Esophagus (tissue), 2 donors: ENCODE results near the gene ZNF444. TPM values are rescaled to one million over a fixed set of nuclear protein-coding genes. Genes with fewer than 3 reads are reported as not detected.
"Not testable (repeated sequence)": the region's sequence is repeated elsewhere in the genome, so short reads cannot be mapped to it uniquely, and the experiment has no call there.

Experiments
- H3K27ac ChIP-seq, 2 donors: one replicate each; pipeline ENCODE4 v1.5.1; 2013; ENCODE audit warnings: low read depth in 2 of 2, mild to moderate bottlenecking in 2 of 2, inconsistent platforms in 1 of 2, low read length in 1 of 2, moderate library complexity in 1 of 2
- H3K27me3 ChIP-seq, 2 donors: one replicate each; pipeline ENCODE4 v1.6.1; 2013; ENCODE audit warnings: low read length in 2 of 2, control low read depth in 1 of 2, mild to moderate bottlenecking in 1 of 2; ENCODE audit not compliant: insufficient read depth in 2 of 2, control insufficient read depth in 1 of 2
- H3K36me3 ChIP-seq, 2 donors: one replicate each; pipeline ENCODE4 v1.6.1; 2013; ENCODE audit warnings: low read length in 1 of 2; ENCODE audit not compliant: control insufficient read depth in 2 of 2, insufficient read depth in 2 of 2
- H3K4me1 ChIP-seq, 2 donors: one replicate each; pipeline ENCODE4 v1.6.1; 2013; ENCODE audit warnings: low read length in 1 of 2; ENCODE audit not compliant: control insufficient read depth in 2 of 2, insufficient read depth in 2 of 2
- H3K4me3 ChIP-seq, 2 donors: one replicate each; pipeline ENCODE4 v1.5.1; 2013; ENCODE audit warnings: low read length in 2 of 2, mild to moderate bottlenecking in 2 of 2, low read depth in 1 of 2, moderate library complexity in 1 of 2
- H3K9me3 ChIP-seq, 2 donors: one replicate each; pipeline ENCODE4 v1.6.1; 2013; ENCODE audit warnings: mild to moderate bottlenecking in 2 of 2, low read depth in 1 of 2, low read length in 1 of 2, moderate library complexity in 1 of 2; ENCODE audit not compliant: control insufficient read depth in 2 of 2, insufficient read depth in 1 of 2
- WGBS, 2 donors: extraction: QIAGEN DNeasy Blood & Tissue Kit; methylation state at CpG; one replicate each; pipeline ENCODE4 v1.1.7; 2013; 5-methylcytosine and 5-hydroxymethylcytosine counted together
- polyA plus RNA-seq, 2 donors: library from polyadenylated mRNA; stranded (reverse); fragments of 200-250 nt; gene quantifications; one replicate each; pipeline ENCODE4 v1.2.3, GENCODE V29; 2013
- donor health status: healthy with polysubstance abuse.
- donor health status: Bipolar disorder and iron deficiency.

ZNF444 gene
- polyA plus RNA-seq, 2 donors: 12.9 to 16.0 TPM

DNA sequence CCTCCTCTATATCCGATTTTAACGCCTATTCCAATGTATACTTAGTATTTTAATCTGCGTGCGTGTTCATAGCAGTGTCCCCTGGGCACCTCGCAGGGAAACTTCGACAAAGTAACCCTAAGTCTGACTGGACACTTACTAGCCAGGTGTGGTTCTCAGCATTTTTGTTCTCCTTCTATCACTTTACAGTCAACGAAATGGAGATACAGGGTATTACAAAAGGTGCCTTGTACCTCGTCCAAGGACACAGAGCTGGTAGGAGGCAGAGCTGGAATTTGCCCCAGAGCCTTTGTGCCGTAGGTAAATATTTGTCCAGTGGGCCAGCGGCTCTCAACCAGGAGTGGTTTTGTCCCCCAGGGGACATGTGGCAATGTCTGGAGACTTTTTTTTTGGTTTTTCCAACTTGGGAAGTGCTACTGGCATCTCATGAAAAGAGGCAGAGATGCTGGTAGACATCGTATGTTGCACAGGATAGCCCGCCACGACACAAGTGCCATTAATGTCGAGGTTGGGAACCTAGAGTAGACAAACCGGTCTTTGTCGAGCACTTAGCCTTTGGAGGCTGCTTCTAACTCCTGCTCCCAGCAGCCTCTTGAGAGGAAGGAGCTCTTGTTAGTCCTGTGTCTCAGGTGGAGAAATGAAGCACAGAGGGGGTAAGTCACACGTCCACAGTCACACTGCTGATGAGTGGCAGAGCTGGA is 1.1 kb downstream of the ZNF444 start:
- 36 to 40% methylated on average over 17 of the region's 17 CpGs for WGBS, 2 donors
- peak overlapping the region; percentile 16 to 62 for H3K4me3 ChIP-seq

DNA sequence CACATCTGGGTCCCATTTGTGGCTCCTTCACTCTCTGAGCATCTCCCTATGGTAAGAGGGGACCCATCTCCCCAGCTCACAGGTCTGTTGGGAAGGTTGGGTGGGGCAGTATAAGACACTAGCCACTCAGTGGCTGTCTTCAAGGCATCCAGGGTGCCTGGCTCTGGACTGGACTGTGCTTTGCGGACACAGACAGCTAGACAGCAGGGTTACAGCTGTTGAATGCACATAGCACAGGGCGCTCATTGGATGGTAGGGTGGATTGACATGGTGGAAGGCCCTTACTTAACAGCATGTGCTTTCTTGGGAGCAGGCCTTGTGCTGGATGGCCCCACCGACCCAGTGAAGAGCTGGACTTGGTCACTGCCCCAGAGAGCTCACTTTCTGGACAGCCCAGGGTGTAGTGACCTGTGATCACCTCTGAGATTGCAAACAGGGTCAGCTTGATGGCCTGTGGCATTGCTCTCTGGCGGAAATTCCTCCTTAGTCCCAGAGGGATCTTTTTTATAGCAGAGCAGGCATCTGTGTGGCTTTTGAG is 1.9 kb downstream of the ZNF444 start:
- H3K27me3 ChIP-seq: no peaks in the 10 kb centered on the region
- 84 to 85% methylated on average over 4 of the region's 4 CpGs for WGBS, 2 donors
- H3K36me3 ChIP-seq: peaks cover 0 to 14% of the 10 kb centered on the region in 2 donors
- peak overlapping the region in 1 of 2 donors; percentile 15 for H3K27ac ChIP-seq
- H3K9me3 ChIP-seq: no peaks in the 10 kb centered on the region
- H3K4me1 ChIP-seq: peaks cover 4 to 10% of the 10 kb centered on the region in 2 donors
- H3K4me3 ChIP-seq: no peak overlapping the region

More for the DNA sequence above, 1.1 kb downstream of the ZNF444 start:
- Histone ChIP-seq H3K4me1 (peaks cover 4 to 10% of the 10 kb centered on the region in 2 donors), H3K27me3 (no peaks in the 10 kb centered on the region), H3K27ac (peak overlapping the region; percentile 36 to 57), H3K9me3 (no peaks in the 10 kb centered on the region), H3K36me3 (peaks cover 0 to 7% of the 10 kb centered on the region in 2 donors)

DNA sequence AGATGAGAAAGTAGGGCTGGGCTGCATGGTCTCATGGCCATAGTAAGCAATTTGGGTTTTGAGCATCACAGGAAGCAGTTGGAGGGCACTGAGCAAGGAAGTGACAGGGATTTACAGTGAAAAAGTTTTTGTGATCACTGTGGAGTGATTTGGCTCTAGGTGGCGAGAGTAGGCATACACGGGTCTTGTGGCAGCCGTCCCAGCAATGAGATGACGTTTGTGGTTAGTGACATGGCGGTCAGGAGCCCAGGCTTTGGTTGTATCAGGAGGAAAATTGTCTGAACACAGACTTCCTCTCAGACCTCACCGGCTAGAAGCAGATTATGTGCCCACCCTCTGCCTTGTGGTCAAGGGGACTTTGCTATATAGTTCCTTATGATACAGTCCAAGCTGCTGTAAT is 3.3 kb downstream of the ZNF444 start:
- Histone ChIP-seq H3K27me3 (no peaks in the 10 kb centered on the region), H3K4me3 (no peak overlapping the region), H3K4me1 (peaks cover 4 to 10% of the 10 kb centered on the region in 2 donors), H3K27ac (no peak overlapping the region), H3K36me3 (peaks cover 0 to 21% of the 10 kb centered on the region in 2 donors), H3K9me3 (no peaks in the 10 kb centered on the region)
- WGBS, 2 donors: 62 to 73% methylated on average over 6 of the region's 6 CpGs

DNA sequence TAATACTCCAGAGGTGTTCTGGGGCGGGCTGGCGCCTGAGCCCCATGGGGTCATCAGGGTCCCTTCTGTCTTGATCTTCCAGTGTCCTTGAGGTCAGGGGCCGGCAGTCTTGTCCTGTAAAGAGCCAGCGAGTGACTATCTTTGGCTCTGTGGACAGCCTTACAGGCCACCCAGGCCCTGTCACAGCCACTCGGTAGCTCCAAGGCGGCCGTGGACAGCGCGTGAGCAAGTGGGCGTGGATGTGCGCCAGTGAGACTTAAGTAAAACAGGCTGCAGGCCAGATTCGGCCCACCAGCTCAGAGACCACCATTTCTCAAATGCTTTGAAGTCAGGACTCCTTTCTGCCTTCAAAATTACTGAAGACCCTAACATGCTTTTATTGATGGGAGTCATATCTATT is 3.7 kb downstream of the ZNF444 start:
- Histone ChIP-seq H3K4me3 (no peak overlapping the region), H3K4me1 (peaks cover 4 to 9% of the 10 kb centered on the region in 2 donors), H3K27me3 (no peaks in the 10 kb centered on the region), H3K9me3 (no peaks in the 10 kb centered on the region), H3K27ac (no peak overlapping the region), H3K36me3 (peaks cover 0 to 23% of the 10 kb centered on the region in 2 donors)
- 90 to 91% methylated on average over 12 of the region's 12 CpGs for WGBS, 2 donors

DNA sequence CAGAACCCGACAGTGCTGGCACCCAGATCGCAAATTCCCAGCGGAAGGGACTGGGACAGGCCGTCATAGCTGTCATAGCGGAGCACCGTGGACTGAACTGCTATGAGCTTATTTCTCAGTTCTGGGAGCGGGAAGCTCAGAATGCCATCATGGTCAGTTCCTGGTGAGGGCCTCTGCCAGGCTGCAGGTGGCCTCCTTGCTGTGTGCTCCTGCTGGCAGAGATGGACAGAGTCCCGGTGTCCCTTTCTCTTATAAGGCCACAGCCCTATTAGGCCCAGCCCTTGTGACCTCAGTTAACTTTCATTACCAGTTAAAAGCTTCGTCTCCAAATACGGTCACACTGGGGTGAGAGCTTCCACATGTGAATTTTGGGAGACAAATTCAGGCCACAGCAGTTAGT is 4.6 kb downstream of the ZNF444 start:
- peaks cover 4 to 6% of the 10 kb centered on the region in 2 donors for H3K4me1 ChIP-seq
- no peaks in the 10 kb centered on the region for H3K9me3 ChIP-seq
- no peak overlapping the region for H3K27ac ChIP-seq
- H3K27me3 ChIP-seq: no peaks in the 10 kb centered on the region
- H3K36me3 ChIP-seq: peaks cover 0 to 25% of the 10 kb centered on the region in 2 donors
- 77 to 89% methylated on average over 10 of the region's 10 CpGs for WGBS, 2 donors
- H3K4me3 ChIP-seq: no peak overlapping the region

DNA sequence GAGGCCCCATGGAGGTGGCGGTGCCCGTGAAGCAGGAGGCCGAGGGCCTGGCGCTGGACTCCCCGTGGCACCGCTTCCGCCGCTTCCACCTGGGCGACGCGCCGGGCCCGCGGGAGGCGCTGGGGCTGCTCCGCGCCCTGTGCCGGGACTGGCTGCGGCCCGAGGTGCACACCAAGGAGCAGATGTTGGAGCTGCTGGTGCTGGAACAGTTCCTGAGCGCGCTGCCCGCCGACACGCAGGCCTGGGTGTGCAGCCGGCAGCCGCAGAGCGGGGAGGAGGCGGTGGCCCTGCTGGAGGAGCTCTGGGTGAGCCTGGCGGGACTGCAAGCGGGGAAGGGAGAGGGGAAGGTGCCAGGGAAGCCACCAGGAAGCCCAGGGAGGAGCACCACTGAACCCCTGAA is 5.8 kb downstream of the ZNF444 start:
- Histone ChIP-seq H3K4me3 (no peak overlapping the region), H3K27ac (no peak overlapping the region), H3K27me3 (no peaks in the 10 kb centered on the region), H3K36me3 (peaks cover 0 to 25% of the 10 kb centered on the region in 2 donors), H3K9me3 (no peaks in the 10 kb centered on the region), H3K4me1 (peaks cover 4 to 6% of the 10 kb centered on the region in 2 donors)
- 94 to 95% methylated on average over 31 of the region's 31 CpGs for WGBS, 2 donors

DNA sequence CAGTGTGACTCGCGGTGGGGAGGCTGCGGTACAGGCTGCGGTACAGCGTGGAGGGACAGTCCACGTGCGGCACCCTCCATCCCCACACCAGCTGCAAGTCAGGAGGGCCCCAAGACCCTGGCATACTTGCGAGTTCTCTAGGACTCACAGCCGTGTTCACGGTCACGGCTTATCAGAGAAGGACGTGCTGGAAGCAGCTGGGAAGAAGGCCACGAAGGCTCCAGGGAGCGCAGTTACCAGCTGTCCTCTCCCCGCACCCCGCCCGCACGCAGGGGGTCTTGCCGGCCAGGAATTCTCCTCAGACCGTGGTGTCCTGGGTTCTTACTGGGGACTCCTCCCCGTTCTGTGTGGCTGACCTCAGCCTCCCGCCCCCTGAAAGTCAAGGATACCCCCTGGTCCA is 6.2 kb downstream of the ZNF444 start:
- H3K9me3 ChIP-seq: no peaks in the 10 kb centered on the region
- no peaks in the 10 kb centered on the region for H3K27me3 ChIP-seq
- 85 to 96% methylated on average over 22 of the region's 22 CpGs for WGBS, 2 donors
- H3K36me3 ChIP-seq: peaks cover 0 to 25% of the 10 kb centered on the region in 2 donors
- no peak overlapping the region for H3K4me3 ChIP-seq
- H3K27ac ChIP-seq: no peak overlapping the region
- H3K4me1 ChIP-seq: peaks cover 4 to 6% of the 10 kb centered on the region in 2 donors

DNA sequence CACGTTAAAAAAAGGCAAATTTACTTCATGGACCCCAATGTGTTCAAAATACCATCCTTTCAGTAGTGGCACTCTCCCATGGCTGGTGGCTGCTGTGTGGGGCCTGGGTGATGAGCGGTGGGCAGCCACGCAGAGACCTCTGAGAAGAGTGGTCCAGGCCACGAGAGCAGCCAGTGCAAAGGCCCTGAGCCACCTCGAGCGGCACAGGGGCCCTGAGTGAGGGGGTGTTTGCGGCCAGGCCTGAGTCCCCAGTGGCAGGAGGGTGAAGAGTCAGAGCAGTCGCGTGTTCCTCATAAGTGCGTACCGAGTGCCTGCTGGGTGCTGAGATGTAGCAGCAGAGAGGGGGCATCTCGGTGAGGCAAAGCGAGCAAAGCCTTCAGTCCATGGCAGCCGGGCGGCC is 7.0 kb downstream of the ZNF444 start:
- 94 to 96% methylated on average over 15 of the region's 15 CpGs for WGBS, 2 donors
- Histone ChIP-seq H3K27me3 (no peaks in the 10 kb centered on the region), H3K4me3 (no peak overlapping the region), H3K27ac (no peak overlapping the region), H3K9me3 (no peaks in the 10 kb centered on the region), H3K4me1 (peaks cover 0 to 3% of the 10 kb centered on the region in 2 donors), H3K36me3 (peaks cover 0 to 25% of the 10 kb centered on the region in 2 donors)

DNA sequence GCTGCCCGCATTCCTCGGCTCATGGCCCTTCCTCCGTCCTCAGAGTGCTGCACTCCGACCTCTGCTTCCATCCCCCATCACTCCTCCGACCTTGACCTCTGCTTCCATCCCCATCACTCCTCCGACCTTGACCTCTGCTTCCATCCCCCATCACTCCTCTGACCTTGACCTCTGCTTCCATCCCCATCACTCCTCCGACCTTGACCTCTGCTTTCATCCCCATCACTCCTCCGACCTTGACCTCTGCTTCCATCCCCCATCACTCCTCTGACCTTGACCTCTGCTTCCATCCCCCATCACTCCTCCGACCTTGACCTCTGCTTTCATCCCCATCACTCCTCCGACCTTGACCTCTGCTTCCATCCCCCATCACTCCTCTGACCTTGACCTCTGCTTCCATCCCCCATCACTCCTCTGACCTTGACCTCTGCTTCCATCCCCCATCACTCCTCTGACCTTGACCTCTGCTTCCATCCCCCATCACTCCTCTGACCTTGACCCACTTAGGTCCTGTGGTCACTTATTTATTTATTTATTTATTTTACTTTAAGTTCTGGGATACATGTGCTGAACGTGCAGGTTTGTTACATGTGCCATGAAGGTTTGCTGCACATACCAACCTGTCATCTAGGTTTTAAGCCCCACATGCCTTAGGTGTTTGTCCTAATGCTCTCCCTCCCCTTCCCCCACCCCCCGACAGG is 8.0 kb downstream of the ZNF444 start:
- not testable (repeated sequence) for H3K9me3 ChIP-seq, H3K27me3 ChIP-seq, H3K4me3 ChIP-seq, H3K27ac ChIP-seq, H3K4me1 ChIP-seq
- 94 to 95% methylated on average over 12 of the region's 12 CpGs for WGBS, 2 donors
- H3K36me3 ChIP-seq: peaks cover 0 to 25% of the 10 kb centered on the region in 2 donors
